Eye (tissue), 1 donor: ENCODE data around the gene VSTM2B.
"Not testable (repeated sequence)": the region's sequence is repeated elsewhere in the genome, so short reads cannot be mapped to it uniquely, and the experiment has no call there.

Experiments used
- DNase-seq: peaks from one replicate; pipeline ENCODE4 v3.0.0-alpha.2; 2015

VSTM2B gene

DNA sequence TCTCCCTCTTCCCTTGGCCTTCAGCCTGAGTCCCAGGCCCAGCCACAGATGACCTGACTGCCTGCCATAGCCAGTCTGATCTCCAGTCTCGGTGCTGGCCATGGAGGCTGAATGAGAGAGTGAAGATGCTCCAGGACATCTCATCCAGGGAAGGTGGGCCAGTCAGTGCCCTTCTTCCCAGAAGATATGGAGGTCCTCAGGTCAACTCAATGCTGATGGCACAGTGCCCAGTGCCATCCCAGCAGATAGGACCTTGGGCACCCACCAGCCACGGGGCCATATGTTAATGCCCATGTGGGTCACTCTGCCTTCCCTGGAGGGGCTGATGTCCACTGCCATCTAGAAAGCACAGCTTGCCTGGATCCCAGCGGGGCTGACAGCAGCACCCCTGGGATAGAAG lies 7.2 kb downstream of the VSTM2B start:
- DNase-seq = no peak

DNA sequence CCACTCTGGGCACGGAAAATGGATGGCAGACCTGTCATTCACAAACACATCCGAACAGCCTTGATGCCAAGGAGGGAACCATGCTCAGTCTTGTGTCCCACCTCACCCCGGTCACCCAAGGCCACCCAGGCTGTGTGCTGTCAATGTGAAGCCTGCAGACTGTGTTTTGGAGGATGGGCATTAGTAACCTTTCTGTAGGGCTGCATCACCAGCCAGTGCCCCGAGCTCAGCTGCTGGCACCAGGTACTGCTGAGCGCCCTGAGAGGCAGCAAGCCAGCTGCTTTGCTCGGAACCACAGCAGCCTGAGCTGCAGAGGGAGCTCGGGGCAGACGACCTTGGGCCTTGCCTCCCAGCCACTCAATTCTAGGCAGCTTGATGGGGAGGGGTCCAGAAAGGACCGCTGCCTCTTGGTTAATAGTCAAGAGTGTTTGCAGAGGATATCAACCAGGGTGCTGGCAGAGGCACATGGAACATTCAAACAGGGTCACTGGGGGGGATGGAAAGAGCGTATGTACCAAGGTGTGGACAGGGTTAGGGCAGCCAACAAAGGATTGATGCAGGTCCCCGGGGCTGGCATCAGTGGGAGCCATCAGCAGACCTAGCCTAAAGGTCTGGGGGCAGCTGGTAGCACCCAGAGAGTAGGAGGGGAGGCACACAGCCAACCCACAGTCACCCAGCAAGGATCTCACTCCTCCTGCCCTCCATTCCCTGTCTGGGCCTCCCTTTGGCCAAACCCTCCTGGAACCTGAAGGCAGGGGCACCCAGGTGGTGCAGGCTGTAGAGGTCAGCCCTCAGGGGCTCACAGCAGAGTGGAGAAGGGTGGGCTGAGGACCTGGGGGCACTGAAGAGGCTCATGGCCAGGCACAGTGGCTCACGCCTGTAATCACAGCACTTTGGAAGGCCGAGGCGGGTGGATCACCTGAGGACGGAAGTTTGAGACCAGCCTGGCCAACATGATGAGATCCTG lies 8.1 kb downstream of the VSTM2B start:
- no peak for DNase-seq

DNA sequence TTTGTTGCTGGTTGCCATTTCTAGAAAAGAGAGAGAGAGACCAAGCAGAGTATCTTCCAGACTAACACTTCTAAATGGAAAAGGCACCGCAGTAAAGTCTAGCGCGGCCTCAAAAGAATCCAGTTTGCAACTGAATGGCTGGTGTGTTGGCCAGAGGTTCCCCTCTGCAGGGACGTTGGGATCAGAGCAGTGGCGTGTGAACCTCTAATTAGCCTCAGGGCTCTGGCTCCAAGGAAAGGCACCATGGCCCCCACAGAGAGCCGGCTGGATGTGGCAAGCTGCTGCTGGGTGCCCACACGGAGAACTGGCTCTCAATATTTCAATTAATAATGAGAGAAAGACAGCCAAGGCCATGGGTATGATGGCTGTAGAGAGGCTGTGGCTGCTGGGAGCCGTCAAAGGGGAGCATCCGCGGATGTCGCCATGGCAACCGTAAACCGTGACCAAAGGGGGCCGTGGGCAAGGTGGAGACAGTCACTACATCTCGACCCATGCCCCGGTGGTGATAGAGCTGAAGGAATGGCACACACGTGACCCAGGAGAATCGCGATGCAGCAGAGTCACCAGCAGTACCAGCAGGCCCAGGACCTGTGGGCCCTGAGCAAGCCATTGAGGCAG lies 9.5 kb downstream of the VSTM2B start:
- DNase-seq = peak; percentile 72

DNA sequence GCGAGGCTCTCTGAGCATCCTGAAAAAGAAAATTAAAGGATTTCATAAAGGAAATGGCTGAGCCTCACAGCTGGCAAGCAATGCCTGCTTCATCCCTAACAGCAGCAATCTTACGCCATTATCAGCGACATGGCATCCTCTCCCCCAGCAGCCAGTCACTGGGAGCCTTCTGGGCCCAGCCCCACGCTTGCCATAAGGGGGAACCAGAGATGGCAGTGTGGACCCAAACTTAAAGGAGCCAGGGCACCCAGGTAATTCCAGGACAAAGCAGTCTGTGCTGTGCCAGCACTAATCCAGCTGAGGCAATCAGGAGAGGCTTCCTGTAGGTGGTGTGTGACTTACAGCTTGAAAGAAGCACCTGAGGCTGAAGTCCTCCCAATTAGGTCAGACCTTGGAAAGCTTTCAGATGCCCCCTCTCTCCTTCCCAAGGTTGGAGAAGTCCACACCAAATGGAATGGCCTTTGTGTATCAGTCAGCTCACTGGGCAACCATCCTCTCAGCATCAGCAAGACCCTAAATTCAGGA lies 10.3 kb downstream of the VSTM2B start:
- no peak for DNase-seq

DNA sequence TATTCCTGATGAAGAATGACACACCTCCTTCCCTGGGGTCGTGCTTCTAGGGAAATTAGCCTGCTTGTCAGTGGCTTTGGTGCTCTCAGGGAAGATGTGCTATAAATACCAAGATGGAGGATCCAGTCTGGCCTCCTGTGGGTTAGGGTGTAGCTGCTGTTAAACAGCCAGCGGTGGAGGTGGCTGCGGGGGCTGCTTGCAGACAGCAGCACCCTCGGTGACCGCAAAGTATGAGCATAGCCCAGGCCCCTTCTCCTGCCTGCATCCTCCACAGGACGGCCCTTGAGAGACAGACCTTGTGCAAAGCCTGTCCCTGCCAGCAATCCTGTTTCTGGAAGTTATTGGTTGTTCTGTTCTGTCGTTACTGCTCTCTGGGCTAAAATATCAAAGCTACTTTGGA lies 11.4 kb downstream of the VSTM2B start:
- DNase-seq = no peak

DNA sequence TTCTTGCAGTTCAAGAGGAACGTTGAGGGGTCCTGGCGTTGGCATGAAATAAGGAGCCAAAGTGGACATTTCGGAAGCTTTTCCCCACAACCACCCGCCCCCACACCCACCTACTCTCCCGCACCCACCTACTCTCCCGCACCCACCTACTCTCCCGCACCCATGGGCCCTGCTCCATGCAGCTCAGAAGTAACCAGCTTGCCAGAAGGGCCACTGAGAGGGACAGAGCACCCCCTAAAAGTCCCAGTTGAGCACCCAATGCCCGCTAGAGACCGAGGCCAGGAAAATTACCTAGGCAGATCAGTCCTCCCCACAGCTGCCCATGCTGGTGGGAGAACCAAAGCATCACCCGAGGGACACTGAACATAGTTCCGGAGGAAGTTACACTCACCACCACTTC lies 11.8 kb downstream of the VSTM2B start:
- DNase-seq = no peak

DNA sequence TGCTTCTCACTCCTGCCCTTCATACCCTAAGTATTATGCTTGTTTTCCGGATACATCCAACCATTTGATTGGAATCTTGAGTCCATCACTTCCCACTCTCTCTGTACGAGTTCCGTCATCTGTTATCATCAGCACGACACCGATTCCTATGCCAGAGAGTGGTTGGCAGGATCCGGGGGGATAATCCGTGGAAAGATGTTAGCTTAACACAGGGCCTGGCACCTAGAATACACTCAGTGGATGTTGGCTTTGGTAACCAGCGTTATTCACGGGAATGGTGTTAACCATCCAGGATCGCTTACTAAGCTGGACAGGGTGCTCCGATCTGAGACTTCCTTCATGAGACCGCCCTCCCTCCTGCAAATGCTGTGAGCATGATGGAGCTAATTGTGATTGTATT lies 12.4 kb downstream of the VSTM2B start:
- no peak for DNase-seq

DNA sequence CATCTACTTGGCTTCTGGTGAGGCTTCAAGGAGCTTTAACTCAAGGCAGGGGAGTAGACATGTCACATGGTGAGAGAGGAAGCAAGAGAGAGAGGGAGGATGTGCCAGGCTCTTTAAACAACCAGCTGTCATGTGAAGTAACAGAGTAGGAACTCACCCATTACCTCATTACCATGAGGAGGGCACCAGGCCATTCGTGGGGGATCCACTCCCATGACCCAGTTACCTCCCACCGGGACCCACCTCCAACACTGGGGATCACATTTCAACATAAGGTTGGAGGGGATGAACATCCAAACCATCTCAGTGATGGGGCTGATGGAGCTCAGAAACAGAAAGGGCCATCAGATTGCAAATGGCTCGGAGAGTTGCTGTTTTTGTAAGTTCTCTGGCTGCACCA lies 12.9 kb downstream of the VSTM2B start:
- no peak for DNase-seq

DNA sequence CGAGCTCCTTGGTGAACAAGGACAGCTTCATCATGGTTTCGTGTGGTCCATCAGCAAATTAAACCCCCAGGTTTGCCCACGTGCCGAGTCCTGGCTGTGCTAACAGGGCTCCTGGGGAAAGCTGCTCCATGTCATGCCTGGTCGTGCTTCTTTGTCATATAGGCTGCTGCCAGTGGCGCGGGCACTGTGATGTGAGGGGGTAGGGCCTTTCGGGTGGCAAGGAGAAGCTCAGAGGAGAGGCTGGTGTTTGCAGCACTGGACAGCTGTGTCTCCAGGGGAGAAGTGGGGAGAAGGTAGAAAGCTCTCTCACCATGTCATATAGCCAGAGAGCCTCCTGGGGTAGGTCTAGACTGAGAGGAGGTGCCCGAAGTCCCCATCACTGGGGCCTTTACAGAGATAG lies 13.3 kb downstream of the VSTM2B start:
- no peak for DNase-seq

DNA sequence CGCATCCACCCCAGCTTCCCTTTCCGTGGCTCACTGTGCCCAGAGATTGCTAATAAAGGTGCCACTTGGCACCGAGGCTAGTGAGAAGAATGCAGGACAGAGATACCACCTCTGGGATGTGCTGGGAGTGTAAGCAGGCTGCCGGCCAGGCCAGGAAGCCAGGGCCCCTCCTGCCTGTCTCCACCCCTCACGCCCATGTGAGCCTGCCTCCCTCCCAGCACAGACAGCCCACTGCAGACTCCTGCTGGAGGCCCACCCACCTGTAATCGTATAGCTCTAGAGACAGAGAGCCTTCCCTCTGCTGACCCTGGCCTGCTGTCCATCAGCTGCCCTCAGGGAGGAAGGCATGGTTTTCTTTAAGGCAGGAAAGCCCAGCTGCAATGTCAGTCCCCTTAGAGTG lies 13.9 kb downstream of the VSTM2B start:
- DNase-seq = no peak

DNA sequence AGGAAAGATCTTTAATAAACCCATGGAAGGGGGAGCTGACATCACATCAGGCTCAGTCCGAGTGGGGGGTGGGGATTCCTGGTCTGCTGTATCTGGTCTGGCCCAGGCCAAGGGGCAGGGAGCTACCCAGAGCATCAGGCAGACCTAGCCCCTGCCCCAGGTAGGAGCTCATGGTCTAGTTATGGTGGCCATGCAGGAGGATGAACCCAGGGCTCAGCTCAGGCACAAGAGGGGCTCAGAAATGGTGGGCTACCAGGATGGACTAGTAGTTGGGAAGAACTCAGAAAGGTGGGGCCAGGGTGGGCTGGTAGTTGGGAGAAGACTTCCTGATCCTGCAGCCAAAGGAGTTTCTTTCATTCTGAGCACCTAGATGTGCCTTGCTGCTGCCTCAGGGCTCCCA lies 14.3 kb downstream of the VSTM2B start:
- no peak for DNase-seq

DNA sequence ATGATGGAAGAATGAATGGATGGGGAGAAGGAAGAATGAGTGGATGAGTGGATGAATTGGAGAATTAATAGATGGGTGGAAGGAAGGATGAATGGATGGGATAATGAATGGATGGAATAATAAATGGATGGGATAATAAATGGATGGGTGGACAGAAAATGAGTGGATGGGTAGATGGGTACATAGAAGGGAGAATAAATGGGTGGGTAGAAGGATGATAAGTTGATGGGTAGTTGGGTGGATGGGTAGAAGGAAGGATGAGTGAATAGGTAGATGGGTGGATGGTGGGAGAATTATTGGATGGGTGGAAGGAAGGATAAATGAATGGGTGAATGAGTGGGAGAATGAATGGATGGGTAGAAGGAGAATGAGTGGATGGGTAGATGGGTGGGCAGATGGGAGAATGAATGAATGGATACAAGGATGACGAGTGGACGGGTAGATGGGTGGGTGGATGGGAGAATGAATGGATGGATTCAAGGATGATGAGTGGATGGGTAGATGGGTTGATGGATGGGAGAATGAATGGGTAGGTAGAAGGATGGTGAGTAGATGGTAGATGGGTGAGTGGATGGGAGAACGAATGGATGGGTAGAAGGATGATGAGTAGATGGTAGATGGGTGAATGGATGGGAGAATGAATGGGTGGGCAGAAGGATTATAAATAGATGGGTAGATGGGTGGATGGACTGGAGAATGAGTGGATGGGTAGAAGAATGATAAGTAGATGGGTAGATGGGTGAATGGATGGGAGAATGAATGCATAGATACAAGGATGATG lies 15.9 kb downstream of the VSTM2B start:
- no peak for DNase-seq

DNA sequence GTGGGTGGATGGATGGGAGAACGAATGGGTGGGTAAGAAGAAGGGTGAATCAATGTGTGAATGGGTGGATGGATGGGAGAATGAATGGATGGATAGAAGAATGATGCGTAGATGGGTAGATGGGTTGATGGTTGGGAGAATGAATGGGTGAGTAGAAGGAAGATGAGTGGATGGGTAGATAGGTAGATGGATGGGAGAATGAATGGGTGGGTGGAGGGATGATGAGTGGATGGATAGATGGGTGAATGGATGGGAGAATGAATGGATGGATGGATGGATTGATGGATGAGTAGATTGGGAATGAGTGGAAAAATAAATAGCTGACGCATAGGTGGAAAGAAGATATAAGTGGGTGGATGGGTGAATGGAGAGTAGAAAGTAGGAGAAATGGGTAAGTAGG lies 16.5 kb downstream of the VSTM2B start:
- DNase-seq = no peak

DNA sequence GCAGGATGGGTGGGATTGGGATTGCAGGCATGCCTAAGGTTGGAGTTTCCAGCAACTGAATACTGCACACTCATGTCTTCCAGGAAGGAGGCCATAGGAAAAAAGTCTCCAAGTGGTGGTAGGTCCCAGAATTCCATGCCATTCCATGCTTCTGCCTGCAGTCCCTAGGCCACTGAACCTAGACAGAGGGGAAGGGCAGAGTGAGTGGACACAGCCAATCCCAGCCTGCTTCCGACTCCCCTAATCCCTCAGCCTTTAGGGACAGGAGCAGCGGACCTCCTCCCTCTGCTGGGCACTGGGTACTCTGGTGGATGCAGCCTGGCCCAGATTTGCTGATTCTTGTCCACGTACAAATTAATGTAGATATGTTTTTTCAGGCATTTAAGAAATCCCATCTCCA lies 17.0 kb downstream of the VSTM2B start:
- DNase-seq = no peak

DNA sequence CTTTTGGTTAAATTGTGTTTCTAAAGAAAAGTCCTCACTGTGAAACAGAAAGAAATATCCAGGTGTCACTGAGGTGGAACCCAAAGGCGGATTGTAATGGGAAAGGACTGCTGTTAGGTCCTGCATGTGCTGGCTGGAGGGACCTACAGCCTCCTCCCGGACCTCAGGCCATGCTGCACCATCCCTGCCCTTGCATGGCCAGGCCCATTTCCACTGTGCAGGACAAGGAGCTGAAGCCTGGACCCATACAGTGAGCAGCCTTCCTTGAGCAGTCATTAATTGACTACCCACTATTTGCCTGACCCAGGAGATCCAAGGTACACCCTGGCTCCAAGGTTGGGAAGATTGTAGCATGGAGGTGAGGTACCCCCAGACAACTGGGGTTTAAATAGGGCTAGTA lies 17.6 kb downstream of the VSTM2B start:
- no peak for DNase-seq

DNA sequence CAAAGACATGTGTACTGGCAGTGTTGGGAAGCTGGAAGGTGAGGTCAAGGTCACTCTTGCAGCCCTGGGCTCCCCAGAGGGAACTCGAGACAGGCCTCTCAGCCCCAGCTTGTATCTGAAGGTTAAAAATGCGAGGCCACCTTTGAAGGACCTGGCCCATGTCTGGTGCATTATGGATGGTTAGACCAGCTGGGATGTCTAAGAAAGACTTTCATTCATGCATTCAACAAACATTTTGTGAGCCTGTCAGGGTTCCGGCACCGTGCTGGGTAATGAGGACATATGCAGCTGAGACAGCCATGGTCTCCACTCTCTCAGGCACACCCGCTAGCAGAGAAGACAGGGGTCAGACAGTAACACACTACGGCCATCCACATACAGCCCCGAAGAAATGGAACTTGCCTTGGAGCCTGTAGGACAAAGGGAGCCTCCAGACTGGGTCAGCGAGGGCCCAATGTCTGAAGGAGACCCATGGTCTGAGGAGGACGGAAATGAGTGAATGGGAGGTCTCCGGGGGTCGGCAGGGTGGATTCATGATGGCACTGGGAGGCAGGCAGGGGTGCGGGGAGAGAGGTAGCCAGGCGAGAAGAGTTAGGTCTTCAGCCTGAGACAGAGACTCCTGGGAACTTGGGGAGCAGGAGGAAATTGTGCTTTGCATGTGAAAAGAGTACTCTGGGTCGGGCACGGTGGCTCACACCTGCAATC lies 19.0 kb downstream of the VSTM2B start:
- no peak for DNase-seq

DNA sequence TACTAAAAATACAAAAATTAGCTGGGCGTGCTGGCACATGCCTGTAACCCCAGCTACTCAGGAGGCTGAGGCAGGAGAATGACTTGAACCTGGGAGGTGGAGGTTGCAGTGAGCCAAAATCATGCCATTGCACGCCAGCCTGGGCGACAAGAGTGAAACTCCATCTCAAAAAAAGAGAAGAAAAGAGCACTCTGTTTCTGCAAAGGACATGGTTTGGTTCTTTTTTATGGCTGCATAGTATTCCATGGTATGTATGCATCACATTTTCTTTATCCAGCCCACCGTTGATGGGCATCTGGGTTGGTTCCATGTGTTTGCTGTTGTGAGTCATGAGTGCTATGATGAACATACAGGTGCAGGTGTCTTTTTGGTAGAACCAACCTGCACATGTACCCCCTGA lies 19.7 kb downstream of the VSTM2B start:
- not testable (repeated sequence) for DNase-seq

DNA sequence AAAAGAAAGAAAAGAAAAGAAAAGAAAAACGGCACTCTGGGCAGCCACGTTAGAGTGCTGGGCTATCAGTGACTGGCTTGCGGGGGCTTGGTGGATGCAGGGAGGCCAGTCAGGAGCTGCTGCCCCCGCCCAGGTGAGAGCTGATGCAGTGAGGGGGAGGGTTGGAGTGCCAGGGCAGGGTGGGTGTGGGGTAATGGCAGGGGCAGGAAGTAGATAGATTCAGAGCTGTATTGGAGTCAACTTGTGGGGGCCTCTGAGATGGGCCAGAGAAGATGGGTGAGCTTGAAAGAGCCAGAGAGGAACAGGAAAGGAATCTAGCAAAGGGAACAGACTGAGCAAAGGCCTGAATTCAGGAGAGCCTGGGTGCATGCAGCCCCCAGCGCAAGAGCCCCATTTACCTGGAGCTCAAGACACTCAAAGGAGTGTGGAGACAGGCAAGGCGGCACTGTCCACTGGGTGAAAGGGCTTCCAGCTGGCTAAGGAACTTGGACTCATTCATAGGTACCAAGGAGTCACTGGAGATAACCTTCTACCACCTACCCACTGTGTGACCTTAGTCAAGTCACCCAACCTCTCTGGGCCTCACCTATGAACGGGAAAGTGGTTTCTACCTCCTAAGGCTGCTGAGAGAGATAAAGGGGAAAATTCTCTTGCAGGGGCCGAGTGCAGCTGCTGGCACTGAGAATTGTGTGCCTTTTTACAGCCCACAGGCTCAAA lies 20.2 kb downstream of the VSTM2B start:
- no peak for DNase-seq

DNA sequence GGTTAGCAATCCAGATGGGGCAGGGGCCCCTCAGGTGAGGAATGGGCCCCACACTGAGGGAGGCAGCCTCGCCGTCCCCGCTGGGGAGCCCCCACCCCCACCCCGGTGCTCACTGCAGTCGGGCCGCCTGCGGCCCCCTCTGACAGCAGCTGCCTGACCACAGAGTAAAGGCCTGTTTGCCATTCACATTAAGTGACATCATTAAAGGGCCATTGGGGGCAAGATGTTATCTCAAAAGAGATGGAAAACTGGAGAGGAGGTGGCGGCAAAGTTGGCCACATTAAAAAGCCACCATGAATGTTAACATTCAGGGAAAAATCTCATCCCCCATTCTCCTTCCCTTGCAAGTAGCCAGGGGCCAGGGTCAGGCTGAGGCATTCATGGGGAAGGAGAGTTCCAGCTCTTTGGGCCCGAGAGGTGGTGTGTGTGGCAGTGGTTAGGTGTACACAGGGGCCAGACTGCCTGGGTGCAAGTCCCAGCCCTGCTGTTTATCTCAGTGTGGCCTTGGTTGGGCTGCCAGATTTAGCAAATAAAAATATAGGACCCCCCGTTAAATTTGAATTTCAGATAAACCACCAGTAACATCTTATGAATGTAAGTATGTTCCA lies 20.9 kb downstream of the VSTM2B start:
- no peak for DNase-seq

DNA sequence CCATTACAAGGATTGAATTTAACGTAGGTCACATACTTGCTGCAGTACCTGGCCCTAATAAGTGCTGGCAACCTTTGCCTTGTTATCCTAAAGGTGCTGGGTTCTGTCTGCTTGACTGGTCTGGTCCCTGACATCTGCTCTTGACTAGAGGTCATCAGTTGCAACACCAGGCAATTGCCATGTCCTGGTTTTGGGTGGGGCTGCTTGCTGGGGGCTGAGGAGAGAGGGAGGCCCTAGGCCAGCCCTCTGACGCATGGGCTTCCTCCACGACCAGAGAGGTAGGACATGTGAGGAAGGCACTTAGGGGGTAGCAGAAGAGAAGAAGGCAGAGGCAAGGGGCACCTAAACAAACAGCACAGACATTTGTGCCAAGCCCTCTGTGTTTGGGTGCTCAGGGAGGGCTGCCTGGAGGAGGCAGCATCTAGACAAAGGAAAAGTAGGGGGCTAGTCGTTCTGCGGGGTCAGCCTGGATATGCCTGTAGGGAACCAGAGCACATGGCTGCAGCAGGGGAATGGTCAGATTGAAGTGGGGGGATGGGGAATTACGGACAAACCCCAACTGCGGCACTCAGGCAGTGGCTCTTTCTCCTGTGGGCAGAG lies 21.7 kb downstream of the VSTM2B start:
- DNase-seq = no peak

DNA sequence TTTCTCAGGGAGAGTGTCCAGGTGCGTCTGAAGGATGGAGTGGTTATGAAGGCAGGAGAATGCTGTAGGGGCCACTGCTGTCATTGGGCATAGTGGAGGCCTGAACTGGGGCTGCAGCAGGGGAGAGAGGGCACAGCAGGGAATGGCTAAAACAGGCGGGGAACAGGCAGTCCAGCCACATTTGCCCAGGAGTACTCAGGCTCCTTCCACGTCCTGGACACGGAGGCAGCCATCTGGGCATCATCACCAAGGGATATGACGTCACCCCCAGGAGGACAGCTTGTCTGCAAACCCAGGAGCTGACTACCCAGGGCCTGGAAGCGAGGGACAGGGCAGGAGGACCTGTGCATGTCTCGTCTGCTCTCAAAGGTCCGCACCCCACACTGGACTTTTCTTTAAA lies 22.2 kb downstream of the VSTM2B start:
- no peak for DNase-seq
